ENCODE results near the gene TMEM119. TPM values are rescaled to one million over a fixed set of nuclear protein-coding genes. Genes with fewer than 3 reads are reported as not detected.

TMEM119 gene
- total and polyA plus RNA-seq, 9 of the 15 experiments (the other 6 are each of a cell fraction or from before 2014, with no cell fraction given) = 0.18 TPM; not detected in 8

- ChIA-PET CTCF (ENCODE audit: low intra/inter-chr PET ratio) (no interaction called here), POLR2A (interaction anchor here (1.2 to 1.4 kb wide), 2 partner anchors 9 to 18 kb away, joined by 3 to 5 read pairs; no protein-coding TSS in a partner anchor)
- DNase-seq (ENCODE audit: extremely low read depth in 1 of 4, low spot score in 3 of 4) = no peak
- H3K36me3 ChIP-seq (ENCODE audit: control insufficient read depth, insufficient read depth, low read length) = peaks cover 52% of the 10 kb centered on the region
- WGBS (ENCODE audit: insufficient coverage, low coverage, missing lambda C conversion rate) = 88% methylated on average over 7 of the region's 7 CpGs
- BruUV-seq (replicated peaks) = no TSS peak
- H3K4me1 ChIP-seq (replicated peaks in 1 of 2; ENCODE audit: control insufficient read depth in 2 of 2, insufficient read depth in 2 of 2, low read length in 2 of 2) = peaks cover 2 to 17% of the 10 kb centered on the region in 2 experiments
- H3K4me2 ChIP-seq (ENCODE audit: insufficient read depth, low read length) = no peak overlapping the region
- intact Hi-C loops (cut with micrococcal nuclease) = no loop called here
- peaks cover 16% of the 10 kb centered on the region for H3K79me2 ChIP-seq (ENCODE audit: control insufficient read depth, insufficient read depth, low read length)
- no peak overlapping the region for H3K27ac ChIP-seq (ENCODE audit: extremely low read depth, low read depth, low read length)
- no peak overlapping the region for H3K9ac ChIP-seq (ENCODE audit: insufficient read depth in 1 of 2, low read depth in 2 of 2, low read length in 2 of 2)
- no peaks in the 10 kb centered on the region for H3K9me1 ChIP-seq (ENCODE audit: control insufficient read depth, insufficient read depth, low read length)
- ATAC-seq = no peak
- no peak for FAIRE-seq
- in situ Hi-C loops (cut with MboI) = loop anchor here (5.0 kb wide), 1 partner anchor 50 kb away; no protein-coding TSS in a partner anchor
- H3K27me3 ChIP-seq (ENCODE audit: control insufficient read depth in 2 of 2, insufficient read depth in 2 of 2, low read length in 2 of 2) = no peaks in the 10 kb centered on the region
- no peaks in the 10 kb centered on the region for H3K9me3 ChIP-seq (replicated peaks; ENCODE audit: control insufficient read depth, insufficient read depth, low read depth, low read length)
- no peaks in the 10 kb centered on the region for H4K20me1 ChIP-seq (replicated peaks; ENCODE audit: control insufficient read depth, insufficient read depth, low read length)
- H3K4me3 ChIP-seq = no peak overlapping the region
- no peak overlapping the region for H2AFZ ChIP-seq (ENCODE audit: low read depth, low read length)
- TF ChIP-seq PHF8 (IDR thresholded peaks at IDR 0.05; ENCODE audit: borderline replicate concordance, low read length) (no peak), NCOA4 (IDR thresholded peaks at IDR 0.05; ENCODE audit: partially characterized antibody) (no peak), POU5F1 (IDR thresholded peaks at IDR 0.05; ENCODE audit: borderline replicate concordance, low read depth, low read length, partially characterized antibody) (no peak), PHF21A (IDR thresholded peaks at IDR 0.05; ENCODE audit: borderline replicate concordance, low read depth) (no peak), LCOR (CRISPR knock-in tag; IDR thresholded peaks at IDR 0.05) (no peak), HMGN3 (IDR thresholded peaks at IDR 0.05; ENCODE audit: borderline replicate concordance, extremely low read depth, insufficient read length, low read depth, low read length) (no peak), EZH2 (IDR thresholded peaks at IDR 0.05; ENCODE audit: borderline replicate concordance, low read depth, low read length) (no peak), RUNX1 (IDR thresholded peaks at IDR 0.05; ENCODE audit: low read depth) (no peak), ARNT (IDR thresholded peaks at IDR 0.05) (no peak), HMG20A (CRISPR knock-in tag; conservative IDR thresholded peaks at IDR 0.05) (no peak), THAP12 (CRISPR knock-in tag; IDR thresholded peaks at IDR 0.05) (no peak)
- TF ChIP-seq, protein P1, sequence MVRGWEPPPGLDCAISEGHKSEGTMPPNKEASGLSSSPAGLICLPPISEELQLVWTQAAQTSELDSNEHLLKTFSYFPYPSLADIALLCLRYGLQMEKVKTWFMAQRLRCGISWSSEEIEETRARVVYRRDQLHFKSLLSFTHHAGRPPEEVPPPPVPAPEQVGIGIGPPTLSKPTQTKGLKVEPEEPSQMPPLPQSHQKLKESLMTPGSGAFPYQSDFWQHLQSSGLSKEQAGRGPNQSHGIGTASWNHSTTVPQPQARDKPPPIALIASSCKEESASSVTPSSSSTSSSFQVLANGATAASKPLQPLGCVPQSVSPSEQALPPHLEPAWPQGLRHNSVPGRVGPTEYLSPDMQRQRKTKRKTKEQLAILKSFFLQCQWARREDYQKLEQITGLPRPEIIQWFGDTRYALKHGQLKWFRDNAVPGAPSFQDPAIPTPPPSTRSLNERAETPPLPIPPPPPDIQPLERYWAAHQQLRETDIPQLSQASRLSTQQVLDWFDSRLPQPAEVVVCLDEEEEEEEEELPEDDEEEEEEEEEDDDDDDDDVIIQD (CRISPR knock-in tag; IDR thresholded peaks at IDR 0.05) = no peak
- TF ChIP-seq, protein P2, sequence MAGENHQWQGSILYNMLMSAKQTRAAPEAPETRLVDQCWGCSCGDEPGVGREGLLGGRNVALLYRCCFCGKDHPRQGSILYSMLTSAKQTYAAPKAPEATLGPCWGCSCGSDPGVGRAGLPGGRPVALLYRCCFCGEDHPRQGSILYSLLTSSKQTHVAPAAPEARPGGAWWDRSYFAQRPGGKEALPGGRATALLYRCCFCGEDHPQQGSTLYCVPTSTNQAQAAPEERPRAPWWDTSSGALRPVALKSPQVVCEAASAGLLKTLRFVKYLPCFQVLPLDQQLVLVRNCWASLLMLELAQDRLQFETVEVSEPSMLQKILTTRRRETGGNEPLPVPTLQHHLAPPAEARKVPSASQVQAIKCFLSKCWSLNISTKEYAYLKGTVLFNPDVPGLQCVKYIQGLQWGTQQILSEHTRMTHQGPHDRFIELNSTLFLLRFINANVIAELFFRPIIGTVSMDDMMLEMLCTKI (IDR thresholded peaks at IDR 0.05; ENCODE audit: partially characterized antibody) = no peak
Observed at GRCh38 chr12:108567406-108568337, 30.2 kb downstream of the TMEM119 start.
